ENCODE measurements around the gene RIOK2. TPM values are rescaled to one million over a fixed set of nuclear protein-coding genes. Genes with fewer than 3 reads are reported as not detected.

Gene RIOK2
- total RNA-seq, 1 donor from 2014 or later = 3.7 TPM

DNA sequence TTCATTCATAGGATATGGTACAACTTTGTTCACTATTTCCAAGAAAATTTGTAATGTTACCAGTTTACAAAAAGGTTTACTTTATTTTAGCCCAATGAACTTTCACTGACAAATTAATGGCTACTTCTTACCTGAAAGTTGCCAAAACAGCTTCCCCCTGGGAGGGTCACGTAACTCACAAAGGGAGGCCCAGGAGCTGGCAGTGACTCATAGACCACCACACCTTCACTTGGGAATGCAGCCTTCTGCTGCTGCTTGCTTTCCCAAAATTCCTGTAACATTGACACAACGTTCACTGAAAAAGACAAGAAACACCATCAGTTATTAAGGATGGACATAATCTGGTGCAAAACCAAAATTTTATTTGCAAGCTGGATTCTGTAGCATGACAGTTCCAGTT lies 58.7 kb downstream of the RIOK2 start:
- no peak for DNase-seq (ENCODE audit: low spot score in 2 of 2)
- TF ChIP-seq, protein P1, sequence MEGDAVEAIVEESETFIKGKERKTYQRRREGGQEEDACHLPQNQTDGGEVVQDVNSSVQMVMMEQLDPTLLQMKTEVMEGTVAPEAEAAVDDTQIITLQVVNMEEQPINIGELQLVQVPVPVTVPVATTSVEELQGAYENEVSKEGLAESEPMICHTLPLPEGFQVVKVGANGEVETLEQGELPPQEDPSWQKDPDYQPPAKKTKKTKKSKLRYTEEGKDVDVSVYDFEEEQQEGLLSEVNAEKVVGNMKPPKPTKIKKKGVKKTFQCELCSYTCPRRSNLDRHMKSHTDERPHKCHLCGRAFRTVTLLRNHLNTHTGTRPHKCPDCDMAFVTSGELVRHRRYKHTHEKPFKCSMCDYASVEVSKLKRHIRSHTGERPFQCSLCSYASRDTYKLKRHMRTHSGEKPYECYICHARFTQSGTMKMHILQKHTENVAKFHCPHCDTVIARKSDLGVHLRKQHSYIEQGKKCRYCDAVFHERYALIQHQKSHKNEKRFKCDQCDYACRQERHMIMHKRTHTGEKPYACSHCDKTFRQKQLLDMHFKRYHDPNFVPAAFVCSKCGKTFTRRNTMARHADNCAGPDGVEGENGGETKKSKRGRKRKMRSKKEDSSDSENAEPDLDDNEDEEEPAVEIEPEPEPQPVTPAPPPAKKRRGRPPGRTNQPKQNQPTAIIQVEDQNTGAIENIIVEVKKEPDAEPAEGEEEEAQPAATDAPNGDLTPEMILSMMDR (IDR thresholded peaks at IDR 0.05) = no peak
- no peak overlapping the region for H3K27ac ChIP-seq

DNA sequence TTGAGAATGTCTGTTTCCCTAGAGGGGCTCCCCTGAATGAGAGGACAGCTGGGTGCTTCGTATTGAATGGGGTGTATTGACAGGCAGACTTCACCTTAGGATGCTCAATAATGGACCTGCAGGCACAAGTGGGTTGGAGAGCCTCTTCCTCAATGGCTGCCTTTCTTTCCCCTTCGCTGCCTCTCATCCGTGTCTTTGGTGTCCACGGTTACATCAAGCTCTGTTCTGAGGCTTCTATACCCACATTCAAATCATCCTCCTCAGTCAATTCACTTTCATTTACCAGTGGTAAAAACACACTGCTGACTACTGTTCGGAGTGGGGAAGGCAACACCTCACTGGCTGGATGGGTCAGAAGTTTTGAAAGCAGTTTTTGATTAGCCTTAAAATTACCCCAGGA lies 61.2 kb downstream of the RIOK2 start:
- Histone ChIP-seq H3K27me3 (no peaks in the 10 kb centered on the region), H3K36me3 (no peaks in the 10 kb centered on the region), H3K4me1 (no peaks in the 10 kb centered on the region), H3K27ac (no peak overlapping the region), H3K9me3 (no peaks in the 10 kb centered on the region), H3K4me3 (no peak overlapping the region)
- TF ChIP-seq, protein P1 (IDR thresholded peaks at IDR 0.05) = no peak
- intact Hi-C loops (cut with DNase I) = no loop called here
- no peak for DNase-seq (ENCODE audit: low spot score in 2 of 2)

More for the DNA sequence above, 58.7 kb downstream of the RIOK2 start:
- Histone ChIP-seq H3K36me3 (no peaks in the 10 kb centered on the region), H3K9me3 (no peaks in the 10 kb centered on the region), H3K27me3 (no peaks in the 10 kb centered on the region), H3K4me3 (no peak overlapping the region), H3K4me1 (no peaks in the 10 kb centered on the region)
- intact Hi-C loops (cut with DNase I) = no loop called here

DNA sequence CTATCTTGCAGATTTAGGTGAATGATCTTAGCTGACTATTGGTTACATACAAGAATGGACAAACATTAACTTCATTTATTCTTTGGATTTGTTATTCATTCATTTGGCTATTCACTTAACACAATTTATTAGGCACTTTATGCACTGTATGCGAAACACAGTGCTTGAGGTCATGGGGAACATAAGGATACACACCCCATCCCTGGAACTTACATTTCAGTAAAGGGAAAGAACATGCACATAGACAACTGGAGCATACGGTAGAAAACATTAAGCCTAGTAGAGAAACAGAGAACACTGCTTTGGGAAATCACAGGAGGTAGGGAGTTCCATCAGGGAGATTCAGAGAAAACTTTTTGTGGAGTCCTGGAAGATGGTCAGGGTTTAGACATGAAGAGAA lies 62.9 kb downstream of the RIOK2 start:
- intact Hi-C loops (cut with DNase I) = no loop called here
- no peaks in the 10 kb centered on the region for H3K9me3 ChIP-seq

DNA sequence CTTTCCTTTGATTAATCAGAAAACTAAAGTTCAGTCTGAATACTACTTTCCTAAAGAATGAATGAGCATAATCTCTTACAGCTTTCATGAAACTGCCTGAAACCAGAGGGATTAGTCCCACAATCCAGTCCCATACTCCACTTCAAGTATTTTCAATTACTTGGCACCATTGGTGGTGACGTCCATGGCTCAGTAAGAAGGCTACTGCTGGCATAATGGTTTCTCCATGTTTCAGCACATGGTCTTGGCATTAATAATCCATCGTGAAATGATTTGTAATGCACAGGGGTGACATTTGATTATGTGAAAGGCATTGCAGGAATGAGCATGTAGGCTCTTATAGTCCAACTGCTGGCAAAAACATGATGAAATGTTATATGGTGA lies 64.0 kb downstream of the RIOK2 start:
- Histone ChIP-seq H3K27ac (no peak overlapping the region), H3K36me3 (no peaks in the 10 kb centered on the region), H3K4me1 (no peaks in the 10 kb centered on the region), H3K27me3 (no peaks in the 10 kb centered on the region), H3K4me3 (no peak overlapping the region), H3K9me3 (no peaks in the 10 kb centered on the region)
- TF ChIP-seq, protein P1 (IDR thresholded peaks at IDR 0.05) = no peak
- intact Hi-C loops (cut with DNase I) = no loop called here
- no peak for DNase-seq (ENCODE audit: low spot score in 2 of 2)

More for the DNA sequence above, 62.9 kb downstream of the RIOK2 start:
- Histone ChIP-seq H3K4me3 (no peak overlapping the region), H3K36me3 (no peaks in the 10 kb centered on the region), H3K4me1 (no peaks in the 10 kb centered on the region), H3K27ac (no peak overlapping the region), H3K27me3 (no peaks in the 10 kb centered on the region)
- no peak for DNase-seq (ENCODE audit: low spot score in 2 of 2)
- TF ChIP-seq, protein P1 (IDR thresholded peaks at IDR 0.05) = no peak

DNA sequence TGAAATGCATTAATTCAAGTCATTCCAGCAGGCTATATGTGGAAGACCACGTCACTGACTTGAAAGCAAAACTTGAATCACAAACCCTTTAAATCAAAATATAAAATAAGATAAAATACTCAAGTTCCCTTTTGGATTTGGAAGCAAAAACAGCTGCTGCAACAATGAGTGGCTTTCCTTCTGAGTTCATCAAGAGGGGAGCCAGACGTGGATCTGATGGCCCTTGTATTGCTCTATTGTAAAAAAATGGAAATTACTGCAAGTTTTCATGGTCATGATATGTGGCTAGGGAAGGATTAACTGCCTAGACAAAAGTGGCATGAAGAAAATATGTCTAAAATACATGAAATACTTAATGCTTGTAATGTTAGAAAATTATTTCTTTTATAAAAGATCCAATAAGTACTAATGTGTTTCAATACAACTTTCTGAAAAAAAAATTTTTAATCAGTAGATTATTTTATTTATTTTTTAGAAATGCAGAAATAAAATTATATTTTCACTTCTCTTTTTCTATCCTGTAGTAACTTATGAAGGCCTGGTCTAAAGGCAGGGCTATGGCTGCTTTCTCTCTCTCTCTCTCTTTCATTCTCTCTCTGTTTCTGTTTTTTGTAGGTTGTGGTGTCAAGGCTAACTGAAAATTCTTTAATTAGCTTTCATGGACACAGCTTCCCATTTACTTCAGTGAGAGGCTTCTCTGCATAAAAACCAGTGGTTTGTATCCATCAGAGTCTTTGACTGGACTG lies 64.6 kb downstream of the RIOK2 start:
- H3K4me1 ChIP-seq = no peaks in the 10 kb centered on the region
- H3K27ac ChIP-seq = no peak overlapping the region
- H3K27me3 ChIP-seq = no peaks in the 10 kb centered on the region
- intact Hi-C loops (cut with DNase I) = no loop called here
- DNase-seq (ENCODE audit: low spot score in 2 of 2) = no peak
- TF ChIP-seq, protein P1 (IDR thresholded peaks at IDR 0.05) = no peak
- no peaks in the 10 kb centered on the region for H3K9me3 ChIP-seq
- H3K36me3 ChIP-seq = no peaks in the 10 kb centered on the region
- H3K4me3 ChIP-seq = no peak overlapping the region
